Gastrocnemius medialis (tissue), 4 donors: ENCODE data around the gene CHID1.

Experiments
- POLR2A ChIP-seq, 2 donors: fragments of 450-650 bp; IDR thresholded peaks; one replicate each; pipeline ENCODE4 v1.6.1; 2017; ENCODE audit warnings: antibody characterized with exemption in 2 of 2, mild to moderate bottlenecking in 2 of 2, moderate library complexity in 2 of 2
- TF ChIP-seq, protein P1 (sequence below), 5 experiments: fragments of 450-650 bp in 3 of 5; fragments of 200-600 bp in 2 of 5; sonication (generic) in 2 of 5; IDR thresholded peaks in 4 of 5; conservative IDR thresholded peaks in 1 of 5; 1 replicate in 4 of 5; 2 replicates in 1 of 5; pipeline ENCODE4 v1.5.1; 2016 to 2019; ENCODE audit warnings: antibody characterized with exemption in 5 of 5, mild to moderate bottlenecking in 3 of 5, moderate library complexity in 3 of 5

DNA sequence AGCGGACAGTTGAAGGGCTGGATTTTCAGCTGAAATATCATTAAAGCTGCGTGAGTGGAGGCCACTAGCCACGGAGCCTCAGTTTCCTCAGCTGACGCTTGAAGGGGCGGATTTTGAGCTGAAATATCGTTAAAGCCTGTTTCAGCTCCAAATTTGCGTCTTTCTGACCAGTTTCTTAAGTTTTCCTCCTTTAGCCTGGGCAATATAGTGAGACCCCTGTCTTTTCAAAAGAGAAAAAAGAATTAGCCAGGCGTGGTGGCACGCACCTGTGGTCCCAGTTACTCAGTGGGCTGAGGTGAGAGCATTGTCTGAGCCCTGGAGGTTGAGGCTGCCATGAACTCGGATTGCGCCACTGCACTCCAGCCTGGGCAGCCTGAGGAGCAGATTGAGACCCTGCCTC, 18.8 kb upstream of the CHID1 start:
- TF ChIP-seq, protein P1, sequence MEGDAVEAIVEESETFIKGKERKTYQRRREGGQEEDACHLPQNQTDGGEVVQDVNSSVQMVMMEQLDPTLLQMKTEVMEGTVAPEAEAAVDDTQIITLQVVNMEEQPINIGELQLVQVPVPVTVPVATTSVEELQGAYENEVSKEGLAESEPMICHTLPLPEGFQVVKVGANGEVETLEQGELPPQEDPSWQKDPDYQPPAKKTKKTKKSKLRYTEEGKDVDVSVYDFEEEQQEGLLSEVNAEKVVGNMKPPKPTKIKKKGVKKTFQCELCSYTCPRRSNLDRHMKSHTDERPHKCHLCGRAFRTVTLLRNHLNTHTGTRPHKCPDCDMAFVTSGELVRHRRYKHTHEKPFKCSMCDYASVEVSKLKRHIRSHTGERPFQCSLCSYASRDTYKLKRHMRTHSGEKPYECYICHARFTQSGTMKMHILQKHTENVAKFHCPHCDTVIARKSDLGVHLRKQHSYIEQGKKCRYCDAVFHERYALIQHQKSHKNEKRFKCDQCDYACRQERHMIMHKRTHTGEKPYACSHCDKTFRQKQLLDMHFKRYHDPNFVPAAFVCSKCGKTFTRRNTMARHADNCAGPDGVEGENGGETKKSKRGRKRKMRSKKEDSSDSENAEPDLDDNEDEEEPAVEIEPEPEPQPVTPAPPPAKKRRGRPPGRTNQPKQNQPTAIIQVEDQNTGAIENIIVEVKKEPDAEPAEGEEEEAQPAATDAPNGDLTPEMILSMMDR (IDR thresholded peaks at IDR 0.05 in 4 of 5, conservative IDR thresholded peaks at IDR 0.05 in 1 of 5): no peak
- TF ChIP-seq POLR2A (IDR thresholded peaks at IDR 0.05): no peak
